Measurements from ENCODE around the gene POSTN. TPM values are rescaled to one million over a fixed set of nuclear protein-coding genes. Genes with fewer than 3 reads are reported as not detected.

The POSTN gene
- total RNA-seq, 1 experiment from 2014 or later = not detected

GRCh38 chr13:37641391-37641790 is 42.8 kb upstream of the POSTN start:
- no peak for TF ChIP-seq CTCF (IDR thresholded peaks at IDR 0.05; ENCODE audit: unreplicated experiment)
- Mint-ChIP-seq H3K27ac (ENCODE audit: unreplicated experiment) (no peak overlapping the region), H3K9me3 (ENCODE audit: low read depth, unreplicated experiment) (no peaks in the 10 kb centered on the region), H3K27me3 (ENCODE audit: unreplicated experiment) (no peaks in the 10 kb centered on the region), H3K4me3 (ENCODE audit: low read depth, unreplicated experiment) (no peak overlapping the region), H3K4me1 (ENCODE audit: low read depth, unreplicated experiment) (no peaks in the 10 kb centered on the region), H3K36me3 (ENCODE audit: insufficient read depth, unreplicated experiment) (no peaks in the 10 kb centered on the region)
- BruUV-seq (replicated peaks) = no TSS peak
- intact Hi-C loops (cut with micrococcal nuclease; ENCODE audit: unreplicated experiment) = loop anchor here (5.0 to 10.0 kb wide), 4 partner anchors 123 to 941 kb away; no protein-coding TSS in a partner anchor
- CTCF ChIA-PET = interaction anchor here (1.9 kb wide), 1 partner anchor 941 kb away, joined by 6 read pairs; no protein-coding TSS in a partner anchor
- no peak for DNase-seq

- H3K4me3 Mint-ChIP-seq (ENCODE audit: low read depth, unreplicated experiment) = no peak overlapping the region
- BruUV-seq (replicated peaks) = no TSS peak
- no peaks in the 10 kb centered on the region for H3K4me1 Mint-ChIP-seq (ENCODE audit: low read depth, unreplicated experiment)
- no peaks in the 10 kb centered on the region for H3K9me3 Mint-ChIP-seq (ENCODE audit: low read depth, unreplicated experiment)
- no peaks in the 10 kb centered on the region for H3K36me3 Mint-ChIP-seq (ENCODE audit: insufficient read depth, unreplicated experiment)
- no peak for TF ChIP-seq CTCF (IDR thresholded peaks at IDR 0.05; ENCODE audit: unreplicated experiment)
- H3K27me3 Mint-ChIP-seq (ENCODE audit: unreplicated experiment) = no peaks in the 10 kb centered on the region
- H3K27ac Mint-ChIP-seq (ENCODE audit: unreplicated experiment) = no peak overlapping the region
- intact Hi-C loops (cut with micrococcal nuclease; ENCODE audit: unreplicated experiment) = loop anchor here (5.0 to 10.0 kb wide), 4 partner anchors 124 to 942 kb away; no protein-coding TSS in a partner anchor
- peak; percentile 28 for DNase-seq
- CTCF ChIA-PET = interaction anchor here (0.6 to 1.9 kb wide), 4 partner anchors 17 to 942 kb away, joined by 3 to 6 read pairs (median 4); no protein-coding TSS in a partner anchor
These were observed 41.9 kb upstream of the POSTN start for GRCh38 chr13:37640499-37640898.

GRCh38 chr13:37636701-37637100 is 38.1 kb upstream of the POSTN start:
- intact Hi-C loops (cut with micrococcal nuclease; ENCODE audit: unreplicated experiment) = no loop called here

GRCh38 chr13:37632294-37632693 is 33.7 kb upstream of the POSTN start:
- TF ChIP-seq CTCF (IDR thresholded peaks at IDR 0.05; ENCODE audit: unreplicated experiment) = no peak
- Mint-ChIP-seq H3K4me3 (ENCODE audit: low read depth, unreplicated experiment) (no peak overlapping the region), H3K4me1 (ENCODE audit: low read depth, unreplicated experiment) (no peaks in the 10 kb centered on the region), H3K9me3 (ENCODE audit: low read depth, unreplicated experiment) (no peaks in the 10 kb centered on the region), H3K27me3 (ENCODE audit: unreplicated experiment) (no peaks in the 10 kb centered on the region), H3K27ac (ENCODE audit: unreplicated experiment) (no peak overlapping the region), H3K36me3 (ENCODE audit: insufficient read depth, unreplicated experiment) (no peaks in the 10 kb centered on the region)
- BruUV-seq (replicated peaks) = no TSS peak
- CTCF ChIA-PET = no interaction called here
- no peak for DNase-seq
- intact Hi-C loops (cut with micrococcal nuclease; ENCODE audit: unreplicated experiment) = no loop called here

More at GRCh38 chr13:37636701-37637100, 38.1 kb upstream of the POSTN start:
- TF ChIP-seq CTCF (IDR thresholded peaks at IDR 0.05; ENCODE audit: unreplicated experiment) = no peak
- CTCF ChIA-PET = no interaction called here
- no peaks in the 10 kb centered on the region for H3K27me3 Mint-ChIP-seq (ENCODE audit: unreplicated experiment)
- no peaks in the 10 kb centered on the region for H3K4me1 Mint-ChIP-seq (ENCODE audit: low read depth, unreplicated experiment)
- no peak for DNase-seq
- no peak overlapping the region for H3K27ac Mint-ChIP-seq (ENCODE audit: unreplicated experiment)
- no peaks in the 10 kb centered on the region for H3K9me3 Mint-ChIP-seq (ENCODE audit: low read depth, unreplicated experiment)
- no peaks in the 10 kb centered on the region for H3K36me3 Mint-ChIP-seq (ENCODE audit: insufficient read depth, unreplicated experiment)
- H3K4me3 Mint-ChIP-seq (ENCODE audit: low read depth, unreplicated experiment) = no peak overlapping the region
- BruUV-seq (replicated peaks) = no TSS peak
